Activated CD4-positive, alpha-beta T cell treated with anti-CD3 and anti-CD28 coated beads, Interleukin-2, amount 50 U/mL, for 16 hours (primary cell): ENCODE measurements around the gene SMIM30.
"Not testable (repeated sequence)": the region's sequence is repeated elsewhere in the genome, so short reads cannot be mapped to it uniquely, and the experiment has no call there.

Experiments used
- DNase-seq: peaks from one replicate; pipeline ENCODE4 v3.0.0-alpha.2; 2020

Gene SMIM30

GRCh38 chr7:113118074-113118959 is at the start of gene SMIM30:
TSS of gene SMIM30 (minus strand) at chr7:113118554. CDS start at chr7:113117578, 976 bp downstream.
- peak; percentile 93 for DNase-seq

- DNase-seq, result not testable (repeated sequence)
Measured at GRCh38 chr7:113166176-113166575, 47.8 kb upstream of the SMIM30 start.

DNA sequence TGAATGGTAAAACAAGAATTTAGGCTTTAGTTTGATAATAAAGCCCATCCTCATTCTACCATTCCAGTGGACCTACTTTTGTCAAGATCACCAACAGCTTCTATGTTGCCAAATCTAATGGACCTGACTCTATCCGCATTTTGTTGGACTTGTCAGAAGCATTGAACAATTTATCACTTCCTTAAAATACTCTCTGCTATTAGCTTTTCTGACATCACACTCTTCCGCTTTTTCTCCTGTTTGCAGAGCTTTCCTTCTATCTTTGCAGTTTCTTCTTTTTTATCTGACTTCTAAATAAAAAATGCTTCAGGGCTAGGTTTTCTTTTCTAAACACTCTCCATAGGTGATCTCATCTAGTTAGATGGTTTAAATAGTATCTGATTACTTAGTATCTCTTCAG is 42.7 kb upstream of the SMIM30 start:
- DNase-seq, result no peak

DNA sequence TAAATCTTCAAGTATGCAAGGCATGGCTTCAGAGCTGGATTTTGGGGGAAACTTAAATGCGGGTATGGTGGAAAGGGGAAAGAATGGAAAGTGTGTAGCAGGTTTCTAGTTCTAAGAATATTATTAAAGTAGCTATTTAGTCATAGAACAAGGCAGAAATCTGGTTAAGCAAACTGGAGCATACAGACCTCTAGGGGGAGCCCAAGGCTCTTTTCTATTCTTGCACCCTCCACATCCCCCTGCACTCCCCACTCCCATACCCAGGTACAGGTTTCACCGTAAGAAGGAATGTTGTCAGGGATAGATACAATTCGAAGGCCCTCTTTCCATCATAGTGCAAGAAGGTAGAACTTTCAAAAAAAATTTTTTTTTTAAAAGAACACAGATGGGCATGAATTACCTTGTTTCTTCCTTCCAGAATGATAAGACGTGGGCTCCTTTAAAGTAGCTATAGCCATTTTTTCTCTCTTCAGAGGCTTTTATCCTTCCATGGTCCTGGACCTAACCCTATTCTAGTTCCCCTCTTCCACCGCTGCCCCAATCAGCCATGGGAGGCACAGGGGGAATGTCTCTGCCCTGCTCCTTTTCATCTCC is 41.5 kb upstream of the SMIM30 start:
- peak; percentile 32 for DNase-seq

- DNase-seq, result no peak
Measured at GRCh38 chr7:113158756-113159155, 40.4 kb upstream of the SMIM30 start.

DNA sequence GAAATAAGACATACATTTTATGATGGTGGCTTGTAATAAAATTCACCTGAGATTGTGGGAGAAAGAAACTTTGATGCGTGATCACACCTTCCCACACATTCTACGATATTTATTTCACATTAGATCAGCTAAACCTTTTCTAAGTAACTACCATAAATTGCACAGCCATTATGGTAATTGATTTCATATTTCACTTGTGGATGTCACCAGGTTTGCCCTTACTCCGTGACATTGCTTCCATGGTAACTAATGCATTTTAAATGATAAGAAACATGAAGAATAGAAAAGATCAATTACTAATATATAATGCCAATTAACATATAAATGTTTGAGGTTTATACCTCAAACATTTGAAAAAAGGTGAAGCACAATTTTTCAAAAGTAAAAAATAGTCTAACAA is 35.8 kb upstream of the SMIM30 start:
- no peak for DNase-seq

DNA sequence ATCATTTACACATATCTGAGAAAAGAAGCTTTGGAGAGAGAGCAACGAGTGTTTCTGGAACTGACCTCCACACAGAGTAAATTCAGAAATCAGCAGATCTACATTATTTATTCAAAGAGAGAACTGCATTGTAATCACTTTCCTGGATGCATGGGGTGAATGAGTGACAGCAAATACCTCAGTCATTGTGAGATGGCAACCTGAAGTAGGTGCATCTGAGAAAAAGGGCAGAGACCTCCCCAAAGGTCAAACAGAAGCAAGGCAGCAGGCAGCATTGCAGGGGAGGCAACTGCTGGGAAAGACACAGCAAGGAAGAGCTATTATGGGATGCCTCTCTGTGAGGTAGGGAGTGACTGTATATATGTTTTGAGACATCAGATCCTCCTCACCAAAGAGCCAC is 26.5 kb upstream of the SMIM30 start:
- DNase-seq, result no peak

- DNase-seq, result no peak
Measured at GRCh38 chr7:113143486-113144257, 25.3 kb upstream of the SMIM30 start.

- no peak for DNase-seq
Measured at GRCh38 chr7:113142385-113143119, 24.2 kb upstream of the SMIM30 start.

DNA sequence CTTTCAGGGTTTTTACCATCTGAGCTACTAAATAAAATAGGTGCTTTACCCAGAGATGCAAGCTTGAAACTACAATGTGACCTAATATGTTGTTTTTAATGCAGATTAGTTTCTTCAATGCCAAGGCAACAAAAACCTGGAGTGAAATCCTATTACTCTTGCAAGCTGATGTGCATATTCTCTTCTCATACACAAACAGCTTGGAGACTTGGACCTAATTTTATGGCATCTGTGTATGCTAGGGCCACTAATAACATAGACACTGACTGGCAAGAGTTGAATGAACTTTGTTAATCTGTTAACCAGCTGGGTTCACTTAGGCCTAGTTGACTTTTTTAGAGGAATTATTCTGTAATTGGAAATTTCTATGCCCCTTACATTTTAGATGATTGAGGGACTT is 23.4 kb upstream of the SMIM30 start:
- no peak for DNase-seq

DNA sequence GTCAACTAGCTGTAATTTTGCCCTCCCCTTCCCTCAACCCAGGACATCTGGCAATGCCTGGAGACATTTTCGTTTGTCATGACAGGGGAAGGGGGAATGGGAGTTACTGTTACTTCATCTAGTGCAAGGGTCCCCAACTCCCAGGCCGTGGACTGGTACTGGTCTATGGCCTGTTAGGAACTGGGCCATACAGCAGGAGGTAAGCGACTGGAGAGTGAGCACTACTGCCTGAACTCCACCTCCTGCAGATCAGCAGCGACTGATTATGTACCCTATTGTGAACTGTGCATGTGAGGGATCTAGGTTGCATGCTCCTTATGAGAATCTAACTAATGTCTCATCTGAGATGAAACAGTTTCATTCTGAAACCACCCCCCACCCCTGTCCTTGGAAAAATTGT is 22.6 kb upstream of the SMIM30 start:
- DNase-seq, result no peak

GRCh38 chr7:113137241-113137640 is 18.9 kb upstream of the SMIM30 start:
- DNase-seq, result no peak

DNA sequence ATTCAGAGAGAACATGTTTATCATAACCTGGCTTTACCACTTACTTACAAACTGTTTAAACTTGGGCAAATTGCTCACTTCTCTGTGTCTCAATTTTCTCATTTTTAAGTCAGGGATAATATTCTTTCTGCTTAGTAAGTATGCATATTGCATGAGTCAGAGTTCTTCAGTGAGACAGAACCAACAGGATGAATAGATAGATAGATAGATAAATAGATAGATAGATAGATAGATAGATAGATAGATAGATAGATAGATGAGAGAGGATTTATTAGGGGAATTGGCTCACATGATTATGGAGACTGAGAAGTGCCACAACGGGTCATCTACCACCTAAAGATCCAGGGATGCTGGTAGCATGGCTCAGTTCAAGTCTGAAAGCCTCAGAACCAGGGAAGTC is 15.7 kb upstream of the SMIM30 start:
- DNase-seq, result no peak

DNA sequence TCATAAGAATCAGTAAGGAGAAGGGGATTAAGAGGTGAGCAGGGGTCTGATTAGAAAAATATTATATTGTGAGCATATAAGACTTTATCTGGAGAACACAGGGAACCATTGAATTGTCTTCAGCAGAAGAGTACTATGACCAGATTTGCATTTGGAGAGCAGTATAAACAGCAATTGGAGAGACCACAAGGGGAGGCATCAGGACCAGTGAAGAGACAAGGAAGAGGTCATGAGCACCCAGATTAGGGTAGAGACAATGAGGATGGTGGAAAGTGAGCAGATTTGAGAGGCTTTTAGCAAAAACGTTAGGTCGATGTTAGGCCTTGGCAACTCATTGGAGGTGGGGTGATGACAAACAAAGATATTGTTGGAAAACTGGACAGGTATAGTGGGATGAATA is 13.0 kb upstream of the SMIM30 start:
- no peak for DNase-seq

- DNase-seq, result no peak
Measured at GRCh38 chr7:113128031-113128430, 9.7 kb upstream of the SMIM30 start.

GRCh38 chr7:113125728-113126127 is 7.4 kb upstream of the SMIM30 start:
- DNase-seq, result no peak

- DNase-seq, result peak; percentile 79
Measured at GRCh38 chr7:113122744-113123143, 4.4 kb upstream of the SMIM30 start.

DNA sequence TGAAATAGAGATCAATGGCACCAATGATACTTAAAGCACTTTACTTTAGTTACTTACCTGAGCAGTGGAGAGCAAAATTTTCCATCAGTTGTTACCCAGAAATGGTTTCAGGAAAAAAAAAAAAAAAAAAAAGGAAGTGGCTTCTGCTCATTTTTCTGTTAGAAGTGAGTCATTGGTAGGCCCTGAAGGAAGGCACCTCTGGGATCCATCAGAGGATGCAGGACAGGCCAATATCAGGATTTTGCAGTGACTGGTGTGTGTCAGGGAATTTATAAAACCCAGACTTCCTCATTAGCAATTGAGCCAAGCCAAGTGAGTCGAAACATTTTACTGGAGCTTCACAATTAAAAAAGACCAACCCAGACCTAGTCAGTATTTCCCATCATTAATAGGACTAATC is 2.3 kb upstream of the SMIM30 start:
- no peak for DNase-seq

- DNase-seq, result no peak
Measured at GRCh38 chr7:113119429-113119828, 1.1 kb upstream of the SMIM30 start.

- DNase-seq, result peak; percentile 68
Measured at GRCh38 chr7:113117374-113117774, 980 bp downstream of the SMIM30 start.

GRCh38 chr7:113113912-113114311 is 4.4 kb downstream of the SMIM30 start:
- DNase-seq, result no peak

- no peak for DNase-seq
Measured at GRCh38 chr7:113109718-113110117, 8.6 kb downstream of the SMIM30 start.

GRCh38 chr7:113100121-113100603 is 18.2 kb downstream of the SMIM30 start:
- DNase-seq, result no peak
